Spinal cord (tissue), 10 donors: Measurements from ENCODE around the gene AGO1. TPM values are rescaled to one million over a fixed set of nuclear protein-coding genes. Genes with fewer than 3 reads are reported as not detected.
A peak's percentile ranks its signal among the peaks of the same experiment; 100 is the strongest.
"Not testable (repeated sequence)": the region's sequence is repeated elsewhere in the genome, so short reads cannot be mapped to it uniquely, and the experiment has no call there.

Source experiments
- DNase-seq, 6 donors: peaks; one replicate each; pipeline versions ENCODE4 v3.0.0 to v3.0.0-alpha.2; 2013 to 2015; ENCODE audit warnings: low spot score in 6 of 6, low read depth in 4 of 6
- H3K27ac ChIP-seq: one replicate; pipeline ENCODE4 v1.5.1; 2013; ENCODE audit warnings: low read depth, low read length, control low read depth
- H3K27me3 ChIP-seq: one replicate; pipeline ENCODE4 v1.6.1; 2013; ENCODE audit warnings: low read length; ENCODE audit not compliant: control insufficient read depth, insufficient read depth
- H3K36me3 ChIP-seq: one replicate; pipeline ENCODE4 v1.6.1; 2013; ENCODE audit warnings: low read length; ENCODE audit not compliant: control insufficient read depth, insufficient read depth
- H3K4me1 ChIP-seq: one replicate; pipeline ENCODE4 v1.6.1; 2013; ENCODE audit warnings: low read length; ENCODE audit not compliant: control insufficient read depth, insufficient read depth
- H3K4me3 ChIP-seq: one replicate; pipeline ENCODE4 v1.5.1; 2013; ENCODE audit warnings: low read depth, low read length, control low read depth
- H3K9me3 ChIP-seq: one replicate; pipeline ENCODE4 v1.6.1; 2013; ENCODE audit warnings: low read length; ENCODE audit not compliant: control insufficient read depth, insufficient read depth
- WGBS: methylation state at CpG from one replicate; pipeline ENCODE4 v1.1.5; 2013; ENCODE audit warnings: missing lambda C conversion rate; ENCODE audit not compliant: insufficient coverage; 5-methylcytosine and 5-hydroxymethylcytosine counted together
- polyA plus RNA-seq, 2 donors: library from polyadenylated mRNA; unstranded; fragments of 120-200 nt; gene quantifications; one replicate each; pipeline ENCODE4 v1.2.1, GENCODE V29; 2013; ENCODE audit not compliant: insufficient read length in 2 of 2
- total RNA-seq, 2 donors: library from RNA; depleted of rRNA in 1 of 2; stranded (reverse); fragments of 120-200 nt in 1 of 2; fragments of >200 nt in 1 of 2; gene quantifications; one replicate each; pipeline versions ENCODE4 v1.2.3 to v1.2.4, GENCODE V29; 2013 to 2014
- donor health status: healthy.

Gene AGO1
- total and polyA plus RNA-seq, 4 donors: 16.0 to 20.9 (median 17.3) TPM

DNA sequence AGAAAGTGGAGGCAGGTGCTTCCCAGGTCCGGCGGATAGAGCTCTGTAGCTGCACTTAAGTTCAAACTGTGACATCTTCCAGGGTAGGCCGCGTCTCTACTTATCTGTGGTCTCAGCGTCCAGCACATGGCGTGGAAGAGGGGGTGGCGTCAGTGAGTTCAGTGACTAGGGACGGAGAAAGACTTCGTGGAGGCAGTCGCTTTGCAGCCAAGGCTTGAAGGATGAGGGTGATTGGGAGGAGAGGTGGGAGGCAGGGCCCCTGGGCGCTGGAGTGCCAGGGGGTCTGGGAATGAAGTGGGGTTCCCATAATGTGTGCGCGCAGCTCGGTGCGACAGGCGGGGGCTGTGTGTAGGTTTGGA is 444 bp upstream of the AGO1 start:
- DNase-seq: no peak
- WGBS: 54% methylated on average over 16 of the region's 16 CpGs
- Histone ChIP-seq H3K27ac (no peak overlapping the region), H3K36me3 (no peaks in the 10 kb centered on the region), H3K9me3 (no peaks in the 10 kb centered on the region), H3K4me1 (peaks cover 26% of the 10 kb centered on the region), H3K4me3 (peak overlapping the region; percentile 26), H3K27me3 (no peaks in the 10 kb centered on the region)

- WGBS: 2% methylated on average over 16 of the region's 29 CpGs
- H3K4me3 ChIP-seq: peak overlapping the region; percentile 97
- H3K27ac ChIP-seq: peak overlapping the region; percentile 89
- no peaks in the 10 kb centered on the region for H3K9me3 ChIP-seq
- H3K4me1 ChIP-seq: peaks cover 26% of the 10 kb centered on the region
- H3K27me3 ChIP-seq: no peaks in the 10 kb centered on the region
- peaks cover 4% of the 10 kb centered on the region for H3K36me3 ChIP-seq
- DNase-seq: peak in 5 of 6 donors; percentile 24 to 89 (median 39)
Measured at GRCh38 chr1:35883635-35884101, 659 bp downstream of the AGO1 start.

DNA sequence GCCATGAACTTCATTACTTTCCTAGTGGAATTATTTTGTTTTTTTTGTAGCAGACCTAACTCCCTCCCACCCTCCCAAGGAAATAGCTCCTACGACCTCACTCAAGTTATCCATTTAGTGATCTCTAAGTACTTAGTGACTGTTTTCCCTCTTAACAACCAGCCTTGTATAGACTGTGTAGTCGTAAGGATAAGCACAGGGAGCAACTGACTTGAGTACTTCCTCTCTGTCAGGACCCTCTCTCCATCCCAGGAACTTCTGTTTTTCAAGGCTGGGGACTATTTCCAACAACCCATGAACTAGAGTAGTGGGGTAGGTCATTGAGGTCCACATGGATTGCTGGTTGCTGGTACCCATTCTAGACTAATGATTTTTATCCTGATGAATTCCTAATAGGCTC is 1.9 kb downstream of the AGO1 start:
- H3K4me1 ChIP-seq: peaks cover 26% of the 10 kb centered on the region
- H3K27ac ChIP-seq: no peak overlapping the region
- DNase-seq: no peak
- no CpG with 5 or more reads among the region's 2 CpGs for WGBS
- peaks cover 15% of the 10 kb centered on the region for H3K36me3 ChIP-seq
- no peaks in the 10 kb centered on the region for H3K9me3 ChIP-seq
- no peak overlapping the region for H3K4me3 ChIP-seq
- H3K27me3 ChIP-seq: no peaks in the 10 kb centered on the region

GRCh38 chr1:35885961-35886558 is 3.1 kb downstream of the AGO1 start:
- Histone ChIP-seq H3K9me3 (no peaks in the 10 kb centered on the region), H3K27ac (no peak overlapping the region), H3K36me3 (peaks cover 18% of the 10 kb centered on the region), H3K4me1 (peaks cover 26% of the 10 kb centered on the region), H3K4me3 (no peak overlapping the region), H3K27me3 (no peaks in the 10 kb centered on the region)
- peak in 3 of 6 donors; percentile 14 to 83 (median 80) for DNase-seq
- WGBS: no CpG with 5 or more reads among the region's 4 CpGs

DNA sequence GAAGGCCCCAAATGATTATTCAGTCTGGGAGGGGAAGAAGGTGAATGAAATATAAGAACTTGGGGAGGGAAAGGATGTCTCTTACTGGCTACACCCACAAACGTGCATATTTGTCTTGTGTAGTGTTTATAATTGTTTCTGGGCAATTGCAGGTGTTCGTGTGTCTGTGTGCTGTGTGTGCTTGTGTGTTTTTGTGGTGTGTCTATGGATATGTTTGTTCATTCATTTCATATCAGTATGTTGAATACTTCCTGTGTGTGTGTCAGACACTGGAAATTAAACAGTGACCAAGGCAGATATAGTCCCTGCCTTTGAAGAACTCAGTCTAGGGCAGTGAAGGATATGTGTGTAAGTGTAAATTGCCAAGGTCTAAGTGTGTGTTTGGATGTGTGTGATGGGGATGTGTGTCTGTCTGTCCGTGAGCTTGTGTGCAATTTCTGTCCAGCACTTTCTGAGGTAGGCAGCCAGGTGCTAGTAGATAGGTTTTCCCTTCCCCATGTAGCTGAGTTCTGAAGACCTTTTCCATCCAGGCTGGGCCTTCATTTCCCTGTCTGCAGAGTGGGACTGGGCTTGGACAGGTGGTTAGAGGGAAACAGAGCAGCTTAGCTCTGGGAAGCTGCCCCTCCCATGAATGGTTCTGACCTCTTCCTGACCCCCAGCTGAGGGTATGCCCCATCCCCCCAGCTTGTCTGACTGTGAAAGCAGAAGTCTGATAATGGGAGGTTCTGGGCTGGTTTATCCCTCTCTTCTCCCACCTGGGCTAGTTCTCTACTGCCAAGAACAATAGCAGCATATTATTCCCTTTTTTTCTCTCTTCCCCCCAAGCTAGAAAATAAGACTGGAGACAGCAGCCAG is 3.8 kb downstream of the AGO1 start:
- Histone ChIP-seq H3K36me3 (peaks cover 22% of the 10 kb centered on the region), H3K9me3 (no peaks in the 10 kb centered on the region), H3K4me1 (peaks cover 26% of the 10 kb centered on the region), H3K27me3 (no peaks in the 10 kb centered on the region), H3K4me3 (no peak overlapping the region), H3K27ac (no peak overlapping the region)
- WGBS: 45% methylated on average over 2 of the region's 3 CpGs
- no peak for DNase-seq

- Histone ChIP-seq H3K36me3 (peaks cover 28% of the 10 kb centered on the region), H3K27ac (no peak overlapping the region), H3K4me1 (peaks cover 25% of the 10 kb centered on the region), H3K4me3 (no peak overlapping the region), H3K27me3 (no peaks in the 10 kb centered on the region), H3K9me3 (no peaks in the 10 kb centered on the region)
- 59% methylated on average over 2 of the region's 2 CpGs for WGBS
- DNase-seq: no peak
Measured at GRCh38 chr1:35887508-35887907, 4.5 kb downstream of the AGO1 start.

- peaks cover 20% of the 10 kb centered on the region for H3K4me1 ChIP-seq
- no peaks in the 10 kb centered on the region for H3K27me3 ChIP-seq
- H3K27ac ChIP-seq: no peak overlapping the region
- DNase-seq: no peak
- WGBS: 94% methylated on average over 10 of the region's 11 CpGs
- peaks cover 35% of the 10 kb centered on the region for H3K36me3 ChIP-seq
- H3K4me3 ChIP-seq: no peak overlapping the region
- H3K9me3 ChIP-seq: no peaks in the 10 kb centered on the region
Measured at GRCh38 chr1:35888255-35888654, 5.2 kb downstream of the AGO1 start.

DNA sequence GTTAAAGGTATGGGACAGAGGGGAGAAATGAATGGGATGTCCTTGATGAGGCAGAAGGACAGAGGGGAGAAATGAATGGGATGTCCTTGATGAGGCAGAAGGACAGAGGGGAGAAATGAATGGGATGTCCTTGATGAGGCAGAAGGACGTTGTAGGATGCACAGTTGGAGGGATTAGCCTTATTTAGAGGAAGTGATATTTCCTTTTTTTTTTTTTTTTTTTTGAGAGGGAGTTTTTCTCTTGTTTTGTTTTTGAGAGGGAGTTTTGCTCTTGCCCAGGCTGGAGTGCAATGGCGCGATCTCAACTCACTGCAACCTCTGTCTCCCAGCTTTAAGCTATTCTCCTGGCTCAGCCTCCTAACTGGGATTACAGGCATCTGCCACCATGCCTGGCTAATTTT is 6.0 kb downstream of the AGO1 start:
- H3K27ac ChIP-seq, H3K9me3 ChIP-seq, H3K4me3 ChIP-seq, DNase-seq, H3K27me3 ChIP-seq: not testable (repeated sequence)
- Histone ChIP-seq H3K36me3 (peaks cover 43% of the 10 kb centered on the region), H3K4me1 (peaks cover 13% of the 10 kb centered on the region)
- WGBS: 44% methylated on average over 1 of the region's 3 CpGs

- H3K27me3 ChIP-seq: no peaks in the 10 kb centered on the region
- no peaks in the 10 kb centered on the region for H3K4me1 ChIP-seq
- WGBS: 90% methylated on average over 7 of the region's 14 CpGs
- H3K4me3 ChIP-seq: no peak overlapping the region
- no peak overlapping the region for H3K27ac ChIP-seq
- DNase-seq: no peak
- H3K9me3 ChIP-seq: no peaks in the 10 kb centered on the region
- peaks cover 70% of the 10 kb centered on the region for H3K36me3 ChIP-seq
Measured at GRCh38 chr1:35893051-35893879, 10.3 kb downstream of the AGO1 start.
